ENCODE results near the gene THSD4.

THSD4 gene

DNA sequence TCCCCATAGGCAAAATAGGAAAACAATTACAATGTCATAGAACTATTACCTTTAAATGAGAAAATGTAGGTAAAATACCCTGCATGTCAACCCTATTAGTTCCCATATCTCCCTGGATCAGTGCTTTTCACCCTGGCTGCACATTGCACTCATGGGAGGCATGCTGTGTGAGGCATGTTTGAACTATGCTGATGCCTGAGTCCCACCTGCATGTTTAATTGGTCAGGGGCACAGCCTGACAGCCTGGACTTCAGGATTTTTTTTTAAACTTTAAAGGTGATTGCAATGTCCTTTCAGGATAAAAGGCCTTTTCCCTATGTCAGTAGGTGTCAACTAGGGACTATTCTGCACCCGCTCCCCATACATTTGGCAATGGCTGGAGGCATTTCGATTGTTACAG is 559.1 kb downstream of the THSD4 start:
- H3K27me3 ChIP-seq (ENCODE audit: insufficient read depth, poor library complexity, severe bottlenecking): no peaks in the 10 kb centered on the region
- H3K27ac ChIP-seq (replicated peaks): no peak overlapping the region
- DNase-seq (ENCODE audit: low read depth in 1 of 2, low spot score in 1 of 2): no peak
- TF ChIP-seq POLR2AphosphoS5 (IDR thresholded peaks at IDR 0.05; ENCODE audit: low read depth) (no peak), REST (IDR thresholded peaks at IDR 0.05; ENCODE audit: insufficient replicate concordance, low read depth) (no peak), GABPA (IDR thresholded peaks at IDR 0.05; ENCODE audit: low read depth) (no peak), SPI1 (IDR thresholded peaks at IDR 0.05; ENCODE audit: borderline replicate concordance, low read depth) (no peak)
- TF ChIP-seq, protein P1, sequence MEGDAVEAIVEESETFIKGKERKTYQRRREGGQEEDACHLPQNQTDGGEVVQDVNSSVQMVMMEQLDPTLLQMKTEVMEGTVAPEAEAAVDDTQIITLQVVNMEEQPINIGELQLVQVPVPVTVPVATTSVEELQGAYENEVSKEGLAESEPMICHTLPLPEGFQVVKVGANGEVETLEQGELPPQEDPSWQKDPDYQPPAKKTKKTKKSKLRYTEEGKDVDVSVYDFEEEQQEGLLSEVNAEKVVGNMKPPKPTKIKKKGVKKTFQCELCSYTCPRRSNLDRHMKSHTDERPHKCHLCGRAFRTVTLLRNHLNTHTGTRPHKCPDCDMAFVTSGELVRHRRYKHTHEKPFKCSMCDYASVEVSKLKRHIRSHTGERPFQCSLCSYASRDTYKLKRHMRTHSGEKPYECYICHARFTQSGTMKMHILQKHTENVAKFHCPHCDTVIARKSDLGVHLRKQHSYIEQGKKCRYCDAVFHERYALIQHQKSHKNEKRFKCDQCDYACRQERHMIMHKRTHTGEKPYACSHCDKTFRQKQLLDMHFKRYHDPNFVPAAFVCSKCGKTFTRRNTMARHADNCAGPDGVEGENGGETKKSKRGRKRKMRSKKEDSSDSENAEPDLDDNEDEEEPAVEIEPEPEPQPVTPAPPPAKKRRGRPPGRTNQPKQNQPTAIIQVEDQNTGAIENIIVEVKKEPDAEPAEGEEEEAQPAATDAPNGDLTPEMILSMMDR (IDR thresholded peaks at IDR 0.05; ENCODE audit: insufficient read depth, low read length): no peak
- no peak overlapping the region for H3K4me3 ChIP-seq (replicated peaks; ENCODE audit: insufficient read depth, low read length)

DNA sequence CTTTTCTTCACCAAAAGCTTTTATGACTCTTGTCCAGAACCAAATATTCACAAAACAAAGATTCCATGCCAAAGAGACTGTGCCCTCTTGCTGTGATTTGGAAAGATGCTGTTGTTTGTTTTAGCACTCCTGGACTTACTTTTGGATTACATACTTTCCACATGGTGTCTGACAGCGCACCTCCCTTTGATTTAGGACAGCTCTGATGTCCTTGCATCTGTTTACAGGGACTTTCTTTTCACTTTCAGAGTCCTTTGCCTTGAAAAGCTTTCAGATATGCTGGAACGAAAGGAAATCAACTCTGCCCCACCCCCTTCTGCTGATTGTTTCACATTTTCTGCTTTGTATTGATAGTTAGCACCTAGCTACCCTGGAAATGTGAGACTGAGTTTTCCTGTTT is 562.1 kb downstream of the THSD4 start:
- no peak overlapping the region for H3K4me3 ChIP-seq (replicated peaks; ENCODE audit: insufficient read depth, low read length)
- no peak for DNase-seq (ENCODE audit: low read depth in 1 of 2, low spot score in 1 of 2)
- peaks cover 3% of the 10 kb centered on the region for H3K27me3 ChIP-seq (ENCODE audit: insufficient read depth, poor library complexity, severe bottlenecking)
- H3K27ac ChIP-seq (replicated peaks): no peak overlapping the region
- TF ChIP-seq SPI1 (IDR thresholded peaks at IDR 0.05; ENCODE audit: borderline replicate concordance, low read depth) (no peak), REST (IDR thresholded peaks at IDR 0.05; ENCODE audit: insufficient replicate concordance, low read depth) (no peak), POLR2AphosphoS5 (IDR thresholded peaks at IDR 0.05; ENCODE audit: low read depth) (no peak), GABPA (IDR thresholded peaks at IDR 0.05; ENCODE audit: low read depth) (no peak)
- TF ChIP-seq, protein P1 (IDR thresholded peaks at IDR 0.05; ENCODE audit: insufficient read depth, low read length): no peak

GRCh38 chr15:71677766-71678165 is 562.5 kb downstream of the THSD4 start:
- no peak overlapping the region for H3K27ac ChIP-seq (replicated peaks)

More at GRCh38 chr15:71677766-71678165, 562.5 kb downstream of the THSD4 start:
- DNase-seq (ENCODE audit: low read depth in 1 of 2, low spot score in 1 of 2): no peak
- Histone ChIP-seq H3K4me3 (replicated peaks; ENCODE audit: insufficient read depth, low read length) (no peak overlapping the region), H3K27me3 (ENCODE audit: insufficient read depth, poor library complexity, severe bottlenecking) (peaks cover 3% of the 10 kb centered on the region)
- TF ChIP-seq SPI1 (IDR thresholded peaks at IDR 0.05; ENCODE audit: borderline replicate concordance, low read depth): no peak
- TF ChIP-seq POLR2AphosphoS5 (IDR thresholded peaks at IDR 0.05; ENCODE audit: low read depth): no peak
- TF ChIP-seq GABPA (IDR thresholded peaks at IDR 0.05; ENCODE audit: low read depth): no peak
- TF ChIP-seq, protein P1 (IDR thresholded peaks at IDR 0.05; ENCODE audit: insufficient read depth, low read length): no peak
- TF ChIP-seq REST (IDR thresholded peaks at IDR 0.05; ENCODE audit: insufficient replicate concordance, low read depth): no peak

All from HL-60 (cell line).